ENCODE results near the gene FAM72B.
"Not testable (repeated sequence)": the region's sequence is repeated elsewhere in the genome, so short reads cannot be mapped to it uniquely, and the experiment has no call there.

The FAM72B gene

GRCh38 chr1:121200232-121200631 is 16.1 kb upstream of the FAM72B start:
- DNase-seq (ENCODE audit: low read depth), result not testable (repeated sequence)

GRCh38 chr1:121199763-121200162 is 15.6 kb upstream of the FAM72B start:
- not testable (repeated sequence) for DNase-seq (ENCODE audit: low read depth)

- DNase-seq (ENCODE audit: low read depth), result not testable (repeated sequence)
These were observed 13.1 kb upstream of the FAM72B start for GRCh38 chr1:121197095-121197882.

GRCh38 chr1:121192512-121192911 is 8.4 kb upstream of the FAM72B start:
- not testable (repeated sequence) for DNase-seq (ENCODE audit: low read depth)

GRCh38 chr1:121187914-121188313 is 3.8 kb upstream of the FAM72B start:
- not testable (repeated sequence) for DNase-seq (ENCODE audit: low read depth)

GRCh38 chr1:121186191-121186590 is 2.1 kb upstream of the FAM72B start:
- DNase-seq (ENCODE audit: low read depth), result not testable (repeated sequence)

GRCh38 chr1:121185140-121185708 is 1.1 kb upstream of the FAM72B start:
- DNase-seq (ENCODE audit: low read depth), result not testable (repeated sequence)

- not testable (repeated sequence) for DNase-seq (ENCODE audit: low read depth)
These were observed 273 bp downstream of the FAM72B start for GRCh38 chr1:121183867-121184266.

GRCh38 chr1:121178197-121178596 is 5.9 kb downstream of the FAM72B start:
- not testable (repeated sequence) for DNase-seq (ENCODE audit: low read depth)

GRCh38 chr1:121176649-121177048 is 7.5 kb downstream of the FAM72B start:
- not testable (repeated sequence) for DNase-seq (ENCODE audit: low read depth)

- not testable (repeated sequence) for DNase-seq (ENCODE audit: low read depth)
These were observed 15.9 kb downstream of the FAM72B start for GRCh38 chr1:121168152-121168668.

GRCh38 chr1:121167225-121167738 is 16.9 kb downstream of the FAM72B start:
- not testable (repeated sequence) for DNase-seq (ENCODE audit: low read depth)

GRCh38 chr1:121165296-121165695 is 18.8 kb downstream of the FAM72B start:
- not testable (repeated sequence) for DNase-seq (ENCODE audit: low read depth)

GRCh38 chr1:121163850-121164757 is 20.0 kb downstream of the FAM72B start:
- not testable (repeated sequence) for DNase-seq (ENCODE audit: low read depth)

- not testable (repeated sequence) for DNase-seq (ENCODE audit: low read depth)
These were observed 22.8 kb downstream of the FAM72B start for GRCh38 chr1:121161199-121161901.

- DNase-seq (ENCODE audit: low read depth), result not testable (repeated sequence)
These were observed 24.0 kb downstream of the FAM72B start for GRCh38 chr1:121160118-121160517.

GRCh38 chr1:121157609-121158008 is 26.5 kb downstream of the FAM72B start:
- DNase-seq (ENCODE audit: low read depth), result not testable (repeated sequence)

GRCh38 chr1:121156958-121157603 is 27.1 kb downstream of the FAM72B start:
- DNase-seq (ENCODE audit: low read depth), result not testable (repeated sequence)

GRCh38 chr1:121155671-121156358 is 28.3 kb downstream of the FAM72B start:
- DNase-seq (ENCODE audit: low read depth), result not testable (repeated sequence)

- DNase-seq (ENCODE audit: low read depth), result not testable (repeated sequence)
These were observed 29.3 kb downstream of the FAM72B start for GRCh38 chr1:121154811-121155210.
